ENCODE data around the gene SHLD3.
"Not testable (repeated sequence)": the region's sequence is repeated elsewhere in the genome, so short reads cannot be mapped to it uniquely, and the experiment has no call there.

Gene SHLD3, protein sequence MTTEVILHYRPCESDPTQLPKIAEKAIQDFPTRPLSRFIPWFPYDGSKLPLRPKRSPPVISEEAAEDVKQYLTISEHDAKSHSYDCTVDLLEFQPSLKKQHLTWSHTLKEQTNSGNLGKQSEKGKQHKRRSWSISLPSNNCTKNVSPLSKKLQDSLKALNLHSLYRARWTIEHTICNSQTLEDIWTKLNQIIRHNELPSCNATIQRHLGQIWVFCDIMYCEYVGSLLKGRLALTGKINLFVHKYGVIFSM

GRCh38 chr5:65624571-65625555, at the start of gene SHLD3, which contains the start of gene TRAPPC13:
Gene SHLD3, plus strand, starts transcription at chr5:65625027. Its CDS starts 4,561 bp downstream, at chr5:65629588.
Gene TRAPPC13, plus strand, starts transcription at chr5:65625027. Its CDS starts 34 bp downstream, at chr5:65625061.
- peaks cover 11% of the 10 kb centered on the region for H3K36me3 Mint-ChIP-seq (ENCODE audit: low read depth)
- no peaks in the 10 kb centered on the region for H3K27me3 Mint-ChIP-seq (ENCODE audit: low read depth)
- peaks cover 29% of the 10 kb centered on the region for H3K4me1 Mint-ChIP-seq
- peak within 1 kb of the TSS; percentile 99 to 100 (median 99) for H3K27ac Mint-ChIP-seq
- TF ChIP-seq, protein P1, sequence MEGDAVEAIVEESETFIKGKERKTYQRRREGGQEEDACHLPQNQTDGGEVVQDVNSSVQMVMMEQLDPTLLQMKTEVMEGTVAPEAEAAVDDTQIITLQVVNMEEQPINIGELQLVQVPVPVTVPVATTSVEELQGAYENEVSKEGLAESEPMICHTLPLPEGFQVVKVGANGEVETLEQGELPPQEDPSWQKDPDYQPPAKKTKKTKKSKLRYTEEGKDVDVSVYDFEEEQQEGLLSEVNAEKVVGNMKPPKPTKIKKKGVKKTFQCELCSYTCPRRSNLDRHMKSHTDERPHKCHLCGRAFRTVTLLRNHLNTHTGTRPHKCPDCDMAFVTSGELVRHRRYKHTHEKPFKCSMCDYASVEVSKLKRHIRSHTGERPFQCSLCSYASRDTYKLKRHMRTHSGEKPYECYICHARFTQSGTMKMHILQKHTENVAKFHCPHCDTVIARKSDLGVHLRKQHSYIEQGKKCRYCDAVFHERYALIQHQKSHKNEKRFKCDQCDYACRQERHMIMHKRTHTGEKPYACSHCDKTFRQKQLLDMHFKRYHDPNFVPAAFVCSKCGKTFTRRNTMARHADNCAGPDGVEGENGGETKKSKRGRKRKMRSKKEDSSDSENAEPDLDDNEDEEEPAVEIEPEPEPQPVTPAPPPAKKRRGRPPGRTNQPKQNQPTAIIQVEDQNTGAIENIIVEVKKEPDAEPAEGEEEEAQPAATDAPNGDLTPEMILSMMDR (IDR thresholded peaks at IDR 0.05; ENCODE audit: unreplicated experiment in 3 of 3), result peak in 1 of 3 experiments; percentile 19
- no peaks in the 10 kb centered on the region for H3K9me3 Mint-ChIP-seq
- H3K4me3 Mint-ChIP-seq, result peak within 1 kb of the TSS; percentile 95 to 99 (median 99)

GRCh38 chr5:65577141-65577540, 47.7 kb upstream of the SHLD3 start:
- H3K4me3 Mint-ChIP-seq, result no peak overlapping the region
- H3K4me1 Mint-ChIP-seq, result no peaks in the 10 kb centered on the region

DNA sequence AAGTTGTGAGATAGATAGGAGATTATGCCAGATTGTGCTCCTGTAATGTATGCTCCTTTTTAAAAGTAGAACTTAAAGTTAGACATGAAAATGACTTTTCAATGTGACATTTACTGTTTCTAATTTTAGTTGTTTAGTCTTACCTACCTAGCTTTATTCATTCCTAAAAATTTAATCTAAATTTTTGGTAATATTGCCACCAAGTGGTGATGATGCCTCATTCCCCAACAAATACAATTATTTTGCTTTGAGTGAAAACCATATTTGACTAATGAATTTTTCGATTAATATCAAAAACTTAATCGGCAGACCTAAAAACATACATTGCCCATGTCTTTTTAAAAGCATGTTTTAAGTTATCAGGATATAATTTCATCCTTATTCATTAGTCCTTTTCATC, 36.1 kb upstream of the SHLD3 start:
- TF ChIP-seq, protein P1 (IDR thresholded peaks at IDR 0.05; ENCODE audit: unreplicated experiment in 3 of 3), result no peak
- Mint-ChIP-seq H3K4me1 (no peaks in the 10 kb centered on the region), H3K27ac (no peak overlapping the region), H3K36me3 (ENCODE audit: low read depth) (peaks cover 46% of the 10 kb centered on the region), H3K27me3 (ENCODE audit: low read depth) (no peaks in the 10 kb centered on the region), H3K4me3 (no peak overlapping the region), H3K9me3 (no peaks in the 10 kb centered on the region)

More at GRCh38 chr5:65577141-65577540, 47.7 kb upstream of the SHLD3 start:
- no peak overlapping the region for H3K27ac Mint-ChIP-seq
- peaks cover 48% of the 10 kb centered on the region for H3K36me3 Mint-ChIP-seq (ENCODE audit: low read depth)
- no peaks in the 10 kb centered on the region for H3K9me3 Mint-ChIP-seq
- TF ChIP-seq, protein P1 (IDR thresholded peaks at IDR 0.05; ENCODE audit: unreplicated experiment in 3 of 3), result no peak
- H3K27me3 Mint-ChIP-seq (ENCODE audit: low read depth), result no peaks in the 10 kb centered on the region

- H3K36me3 Mint-ChIP-seq (ENCODE audit: low read depth), result peaks cover 96% of the 10 kb centered on the region
- not testable (repeated sequence) for H3K27me3 Mint-ChIP-seq (ENCODE audit: low read depth); H3K27ac Mint-ChIP-seq; H3K4me3 Mint-ChIP-seq; H3K4me1 Mint-ChIP-seq
- peaks cover 29% of the 10 kb centered on the region for H3K9me3 Mint-ChIP-seq
Observed at GRCh38 chr5:65601761-65602160, 23.1 kb upstream of the SHLD3 start.

- no peaks in the 10 kb centered on the region for H3K9me3 Mint-ChIP-seq
- H3K27ac Mint-ChIP-seq, result peak overlapping the region; percentile 30 to 94 (median 46)
- TF ChIP-seq, protein P1 (IDR thresholded peaks at IDR 0.05; ENCODE audit: unreplicated experiment in 3 of 3), result no peak
- H3K4me1 Mint-ChIP-seq, result no peaks in the 10 kb centered on the region
- H3K27me3 Mint-ChIP-seq (ENCODE audit: low read depth), result no peaks in the 10 kb centered on the region
- H3K4me3 Mint-ChIP-seq, result no peak overlapping the region
- H3K36me3 Mint-ChIP-seq (ENCODE audit: low read depth), result peaks cover 69% of the 10 kb centered on the region
Observed at GRCh38 chr5:65611524-65611923, 13.3 kb upstream of the SHLD3 start.

DNA sequence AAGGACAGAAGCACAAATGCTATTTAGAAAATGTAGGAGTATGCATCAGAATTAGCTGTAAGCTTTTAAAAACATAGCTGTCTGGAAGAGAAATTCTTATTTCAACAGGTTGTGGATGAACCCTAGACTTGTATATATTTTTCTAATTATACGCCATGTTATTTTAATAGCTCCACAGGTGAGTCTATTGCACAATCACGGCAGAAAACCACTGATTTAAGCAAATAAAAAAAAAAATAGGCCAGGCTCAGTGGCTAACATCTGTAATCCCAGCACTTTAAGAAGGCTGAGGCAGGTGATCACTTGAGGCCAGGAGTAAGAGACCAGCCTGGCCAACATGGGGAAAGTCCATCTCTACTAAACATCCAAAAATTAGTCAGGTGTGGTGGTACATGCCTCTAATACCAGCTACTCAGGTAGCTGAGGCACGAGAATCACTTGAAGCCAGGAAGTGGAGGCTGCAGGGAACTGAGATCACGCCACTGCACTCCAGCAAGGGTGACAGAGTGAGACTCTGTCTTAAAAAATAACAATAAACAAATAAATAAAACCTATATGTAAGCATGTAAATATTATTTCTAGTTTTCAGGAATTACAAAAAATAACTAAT, 12.4 kb upstream of the SHLD3 start:
- H3K27me3 Mint-ChIP-seq (ENCODE audit: low read depth), result no peaks in the 10 kb centered on the region
- no peak overlapping the region for H3K4me3 Mint-ChIP-seq
- H3K9me3 Mint-ChIP-seq, result no peaks in the 10 kb centered on the region
- H3K4me1 Mint-ChIP-seq, result no peaks in the 10 kb centered on the region
- TF ChIP-seq, protein P1 (IDR thresholded peaks at IDR 0.05; ENCODE audit: unreplicated experiment in 3 of 3), result no peak
- peak overlapping the region; percentile 30 to 94 (median 46) for H3K27ac Mint-ChIP-seq
- peaks cover 67% of the 10 kb centered on the region for H3K36me3 Mint-ChIP-seq (ENCODE audit: low read depth)
